Stimulated activated CD4-positive, alpha-beta T cell treated with anti-CD3 and anti-CD28 coated beads, Interleukin-1b, Interleukin-23, amount 100 ng/mL, for 4 hours (primary cell): ENCODE results near the gene NACC1.
A peak's percentile ranks its signal among the peaks of the same experiment; 100 is the strongest.

Experiments
- DNase-seq, 2 donors: peaks; one replicate each; pipeline ENCODE4 v3.0.0-alpha.2; 2020; ENCODE audit warnings: low read depth in 2 of 2

Gene NACC1

GRCh38 chr19:13117772-13118423 lies at the start of gene NACC1:
Gene NACC1 (plus strand): TSS chr19:13118264. CDS start chr19:13135208, 16,944 bp downstream.
- DNase-seq = peak; percentile 80 to 90

DNA sequence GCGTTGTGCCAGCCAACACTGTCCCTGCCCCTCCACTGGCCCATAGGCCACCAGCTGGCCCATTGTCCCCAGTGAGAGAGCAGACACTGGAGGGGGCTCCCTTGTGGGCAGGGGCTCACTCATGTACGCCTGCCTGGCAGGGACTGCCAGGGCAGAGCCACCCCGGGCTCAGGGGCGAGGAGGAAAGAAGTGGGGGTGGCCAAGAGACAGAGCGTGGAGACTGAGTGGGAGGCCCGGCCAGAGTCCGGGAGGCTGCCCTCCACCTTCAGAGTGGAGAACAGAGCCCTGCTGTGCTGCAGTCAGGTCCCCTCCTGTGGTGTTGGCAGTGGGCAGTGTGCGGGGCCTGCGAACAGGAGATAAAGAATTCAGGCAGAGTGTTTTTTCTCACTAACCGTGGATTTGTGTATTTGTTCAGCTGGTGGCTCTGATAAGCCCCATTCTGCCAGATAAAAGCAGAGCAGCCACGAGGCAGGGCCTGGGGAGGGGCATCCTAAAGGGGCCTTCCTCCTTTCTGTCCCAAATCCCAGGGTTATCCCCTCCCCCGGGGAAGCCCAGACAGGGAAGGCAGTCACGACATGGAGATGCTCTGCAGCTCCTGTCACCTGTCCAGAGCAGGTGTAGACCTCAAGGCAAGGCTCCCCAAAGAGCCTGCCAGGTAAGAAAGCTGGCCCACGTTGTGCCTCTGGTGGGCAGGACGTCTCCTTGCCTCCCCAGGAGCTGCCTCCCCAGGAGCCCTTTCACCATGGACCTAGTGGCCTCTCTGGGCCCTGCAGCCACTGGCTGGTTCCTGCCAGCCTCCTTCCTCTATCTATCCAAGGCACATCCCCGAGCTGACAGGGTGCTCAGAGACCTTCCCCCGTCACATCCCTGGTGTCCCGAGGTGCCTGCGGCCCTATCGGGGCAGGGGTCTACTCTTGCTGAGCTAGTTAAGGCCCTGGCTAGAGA lies 48.4 kb upstream of the NACC1 start:
- no peak for DNase-seq

DNA sequence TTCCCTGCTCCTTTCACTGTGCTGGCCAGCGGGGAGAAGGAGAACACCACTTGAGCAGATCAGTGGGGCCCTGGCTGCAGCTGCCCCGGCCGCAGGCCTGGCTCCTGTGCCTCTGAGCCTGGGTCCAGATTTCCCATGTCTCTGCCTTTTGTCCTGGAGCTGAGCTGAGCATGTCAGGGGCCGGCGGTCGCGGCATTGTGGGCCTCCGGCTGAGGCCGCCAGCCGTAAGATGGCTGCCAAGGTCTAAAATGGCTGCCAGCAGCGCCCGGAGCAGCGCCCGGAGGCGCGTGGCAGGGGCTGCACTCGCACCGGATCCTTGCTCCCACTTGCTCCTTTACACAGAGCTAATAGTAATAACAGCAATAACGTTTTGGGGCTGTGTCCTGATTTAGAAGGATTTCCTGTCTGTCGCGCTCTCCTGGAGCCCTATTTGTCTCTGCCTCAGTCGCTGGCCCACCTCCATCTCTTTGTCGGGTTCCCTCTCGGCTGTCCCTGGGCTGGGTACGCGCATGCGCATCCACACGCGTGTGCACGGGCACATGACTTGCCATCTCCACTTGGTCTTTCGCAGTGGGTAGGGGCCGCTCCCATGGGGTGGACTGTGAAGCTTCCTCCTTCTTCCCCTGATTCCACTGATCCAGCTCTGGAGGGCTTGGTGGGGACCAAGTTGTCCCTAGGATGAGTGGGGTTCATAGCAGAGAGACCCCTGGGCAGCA lies 47.5 kb upstream of the NACC1 start:
- no peak for DNase-seq

DNA sequence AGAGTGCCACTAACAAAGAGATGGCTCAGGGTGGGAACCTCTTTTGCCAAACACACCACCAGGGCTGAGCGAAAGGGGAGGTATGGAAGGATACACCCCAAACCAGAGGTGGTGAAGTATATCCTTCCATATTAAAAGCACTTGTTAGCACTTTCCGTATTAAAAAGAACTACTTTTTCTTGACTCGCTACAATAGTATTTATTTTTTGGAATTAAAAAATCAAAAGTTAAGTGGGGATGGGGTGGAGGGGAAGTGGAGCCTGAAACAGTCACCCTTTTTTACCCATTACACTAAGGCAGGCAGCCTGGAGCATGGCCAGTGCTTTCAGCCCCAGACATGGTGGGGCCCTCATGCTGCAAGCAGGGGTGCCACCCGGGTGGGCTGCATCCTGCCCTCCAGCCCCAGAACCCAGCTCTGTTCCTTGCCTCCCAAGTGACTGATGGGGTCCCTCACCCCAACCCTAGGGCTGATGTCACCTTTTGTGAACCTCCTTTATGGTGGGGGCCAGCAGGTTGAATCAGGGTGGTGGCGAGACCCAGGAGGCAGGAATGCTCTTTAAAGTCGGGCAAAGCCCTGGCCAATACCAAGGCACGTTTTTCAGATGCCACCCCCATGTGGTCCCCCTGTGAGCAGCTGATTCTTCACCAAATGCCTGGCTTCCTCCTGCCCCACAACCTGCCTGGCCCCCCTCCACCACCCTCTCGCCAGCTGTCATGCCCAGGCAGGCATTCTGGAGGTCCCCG lies 46.4 kb upstream of the NACC1 start:
- DNase-seq = no peak

DNA sequence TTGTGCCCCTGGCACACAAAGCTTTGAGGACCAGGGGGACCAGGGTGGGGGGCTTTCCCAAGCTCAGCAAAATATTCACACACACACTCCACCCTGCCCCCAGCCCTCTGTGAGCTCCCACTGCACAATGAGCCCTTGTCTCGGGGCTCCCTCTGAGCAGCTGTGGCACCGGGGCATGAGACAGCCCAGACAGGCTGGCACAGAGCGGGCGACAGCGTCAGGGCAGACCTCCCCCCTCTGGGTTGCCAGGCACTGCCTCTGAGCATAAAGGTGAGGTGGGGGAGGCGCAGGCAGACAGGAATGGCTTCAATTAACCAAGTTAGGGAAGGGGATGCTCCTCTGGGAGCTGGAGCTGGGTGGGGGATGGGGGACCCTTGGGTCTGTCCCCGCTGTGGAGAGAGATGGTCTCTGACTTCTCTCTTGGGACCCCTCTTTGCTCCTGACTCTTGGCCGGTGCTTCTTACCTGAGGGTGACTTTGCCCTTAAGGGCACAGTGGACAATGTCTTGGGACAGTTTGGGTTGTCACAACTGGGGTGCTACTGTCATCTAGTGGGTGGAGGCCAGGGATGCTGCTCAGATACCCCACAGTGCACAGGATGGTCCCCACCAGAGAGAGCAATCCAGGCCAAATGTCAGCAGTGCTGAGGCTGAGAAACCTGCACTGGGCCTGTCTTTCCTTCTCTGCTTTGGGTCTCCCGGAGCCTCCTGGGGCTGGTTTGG lies 45.7 kb upstream of the NACC1 start:
- no peak for DNase-seq

DNA sequence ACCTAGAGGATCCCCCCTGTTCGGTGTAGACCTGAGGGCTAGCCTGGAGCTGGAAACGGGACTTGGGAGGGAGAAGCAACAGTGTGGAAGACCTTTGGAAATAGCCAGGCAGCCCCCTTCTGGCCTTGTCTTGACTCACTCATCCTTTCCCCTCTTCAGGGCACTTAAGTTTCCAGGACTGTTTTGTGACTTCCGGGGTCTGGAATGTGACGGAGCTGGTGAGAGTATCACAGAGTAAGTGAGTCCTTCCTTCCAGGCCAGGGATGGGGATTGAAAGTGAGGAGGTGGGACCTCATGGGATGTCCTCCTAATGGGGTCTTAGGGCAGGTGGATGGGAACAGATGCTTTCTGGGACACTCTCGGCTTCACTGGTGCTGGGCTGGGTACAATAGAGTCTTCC lies 44.8 kb upstream of the NACC1 start:
- no peak for DNase-seq

GRCh38 chr19:13074378-13074777 lies 43.7 kb upstream of the NACC1 start:
- DNase-seq = no peak

GRCh38 chr19:13076320-13076719 lies 41.7 kb upstream of the NACC1 start:
- DNase-seq = no peak

- DNase-seq = no peak
Observed at GRCh38 chr19:13076787-13077186, 41.3 kb upstream of the NACC1 start.

DNA sequence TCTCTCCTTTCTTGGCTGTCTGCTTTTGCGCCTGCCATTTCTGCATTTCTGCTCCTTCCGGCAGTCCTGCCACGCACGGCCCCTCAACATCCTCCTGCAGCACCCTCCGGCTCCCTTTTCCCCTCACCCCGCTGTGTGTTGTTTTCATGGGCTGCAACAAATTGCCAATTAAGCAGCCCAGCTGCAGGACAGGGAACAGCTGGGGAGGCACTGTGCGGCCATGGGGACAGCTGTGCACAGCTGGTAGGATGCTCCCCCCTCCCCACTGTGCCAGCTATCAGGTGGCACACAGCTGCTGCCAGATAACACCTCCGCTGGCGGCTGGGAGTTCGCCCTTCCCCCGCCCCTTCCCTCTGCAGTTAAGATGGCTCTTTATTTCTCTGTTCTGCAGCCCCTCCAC lies 40.8 kb upstream of the NACC1 start:
- DNase-seq = no peak

DNA sequence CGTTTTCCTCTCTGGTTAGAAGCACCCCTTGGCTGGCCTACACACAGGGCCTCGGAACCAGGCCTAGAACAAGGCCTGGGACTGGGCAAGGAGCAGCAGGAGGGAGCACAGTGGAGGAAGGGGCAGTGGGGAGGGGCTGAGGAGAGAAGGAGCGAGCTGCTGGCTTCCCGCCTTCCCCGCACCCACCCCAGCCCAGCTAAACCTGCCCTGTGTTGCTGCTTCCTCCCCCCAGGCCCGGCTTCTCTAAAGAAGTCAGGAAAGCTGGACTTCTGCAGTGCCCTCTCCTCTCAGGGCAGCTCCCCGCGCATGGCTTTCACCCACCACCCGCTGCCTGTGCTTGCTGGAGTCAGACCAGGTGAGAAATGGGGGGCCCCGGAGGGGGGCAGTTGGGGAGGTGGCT lies 39.7 kb upstream of the NACC1 start:
- DNase-seq = no peak

DNA sequence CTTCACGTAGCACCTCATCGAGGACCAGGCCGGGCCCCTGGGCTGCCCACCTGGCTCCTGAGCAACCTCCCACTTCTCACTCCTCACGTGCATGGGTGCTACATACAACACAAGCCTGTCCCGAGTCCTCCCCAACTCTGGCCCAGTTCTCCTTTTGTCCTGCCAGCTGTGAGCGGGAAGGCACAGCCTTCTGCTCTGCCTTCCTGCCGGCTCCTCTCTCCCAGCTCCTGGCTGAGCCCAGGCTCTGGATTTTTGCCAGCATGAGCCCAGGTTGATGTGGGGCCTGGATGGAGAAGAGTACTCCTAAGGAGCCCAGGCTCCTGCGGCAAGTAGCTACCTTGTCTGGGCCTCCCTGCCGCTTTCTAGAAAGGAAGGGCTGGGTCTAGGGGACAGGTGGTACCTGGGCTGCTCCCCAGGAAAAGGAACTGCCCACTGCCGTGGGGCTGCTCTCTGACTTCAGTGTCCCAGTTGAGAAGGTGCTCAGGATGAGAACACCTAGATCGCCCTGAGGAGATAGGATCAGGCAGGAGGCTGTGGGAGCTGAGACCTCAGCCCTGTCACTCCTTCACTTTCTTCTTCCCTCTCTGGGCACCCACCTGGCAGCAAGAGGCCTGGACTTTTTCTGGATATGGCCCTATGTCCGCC lies 39.0 kb upstream of the NACC1 start:
- DNase-seq = no peak

DNA sequence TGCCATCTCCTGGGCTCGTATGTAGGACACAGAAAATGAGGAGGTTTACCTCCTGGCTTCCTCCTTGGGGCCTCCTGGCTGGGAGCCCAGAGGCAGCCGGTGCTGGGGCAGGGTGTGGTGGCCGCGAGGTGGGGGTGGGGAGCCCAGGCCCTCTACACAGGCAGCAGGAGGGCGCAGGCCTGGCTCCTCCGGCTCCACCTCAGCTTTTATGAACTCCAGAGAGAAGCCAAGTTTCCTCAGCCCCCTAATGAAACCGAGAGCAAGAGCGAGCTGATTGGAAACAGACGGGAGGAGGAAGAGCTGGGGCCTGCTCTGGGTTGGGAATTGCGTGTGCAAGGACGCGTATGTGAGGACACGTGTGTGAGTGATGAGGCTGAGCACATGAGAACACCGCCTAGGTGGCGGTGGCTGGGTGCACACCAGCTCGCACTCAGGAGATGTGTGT lies 38.5 kb upstream of the NACC1 start:
- DNase-seq = no peak

DNA sequence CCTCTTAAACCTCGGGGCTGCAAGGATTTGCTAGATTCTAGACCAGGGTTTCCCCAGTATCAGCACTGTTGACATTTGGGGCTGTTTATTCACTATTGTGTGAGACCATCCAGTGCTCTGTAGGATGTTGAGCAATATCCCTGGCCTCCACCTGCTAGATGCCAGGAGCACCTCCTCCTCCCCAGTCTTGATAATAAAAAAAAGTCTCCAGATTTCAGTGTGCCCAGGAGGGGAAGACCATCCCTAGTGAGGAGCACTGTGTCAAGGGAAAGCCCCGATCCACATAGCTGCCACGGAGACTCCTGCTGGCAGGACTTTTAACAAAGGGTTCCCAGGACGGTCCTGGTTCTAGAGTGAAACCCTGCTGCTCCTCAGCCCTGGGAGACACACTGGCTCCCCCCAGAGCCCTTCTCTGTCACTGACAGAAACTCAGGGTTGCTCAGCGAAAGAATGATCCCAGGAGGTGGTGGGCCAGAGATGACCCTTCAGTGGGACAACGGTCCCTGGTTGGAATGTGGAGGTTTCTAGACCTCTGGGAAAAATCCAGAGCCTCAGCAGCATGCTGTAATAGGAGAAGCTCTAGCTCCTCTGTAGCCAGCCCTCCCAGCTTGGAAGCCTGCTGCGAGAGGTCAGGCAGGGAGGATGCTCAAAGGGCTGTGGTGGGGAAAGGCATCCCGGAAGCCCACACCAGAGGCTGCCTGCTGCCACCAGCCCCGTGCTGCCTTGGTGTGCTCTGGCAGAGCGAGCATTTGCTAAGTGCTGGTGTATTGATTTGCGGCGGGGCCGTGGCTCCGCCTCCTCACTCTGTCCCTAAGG lies 35.7 kb upstream of the NACC1 start:
- DNase-seq = no peak

DNA sequence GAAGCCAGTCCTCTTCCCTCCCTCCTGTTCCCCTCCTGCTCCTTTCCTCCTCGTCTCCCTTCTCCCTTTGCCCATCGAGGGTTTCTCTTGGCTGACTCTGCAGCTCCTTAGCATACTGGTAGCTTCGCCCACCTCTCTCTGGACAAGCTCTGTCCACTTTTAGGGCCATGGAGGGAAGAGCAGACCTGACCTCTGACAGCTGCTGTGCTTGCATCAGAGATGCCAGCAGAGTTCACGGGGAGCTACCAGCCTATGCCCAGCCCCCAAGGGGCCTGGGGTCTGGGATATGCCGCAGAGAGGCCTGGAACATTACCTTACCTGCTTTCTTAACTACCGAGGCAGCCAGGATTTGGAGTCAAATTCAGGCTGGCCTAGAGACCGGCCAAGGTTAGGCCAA lies 35.1 kb upstream of the NACC1 start:
- no peak for DNase-seq

DNA sequence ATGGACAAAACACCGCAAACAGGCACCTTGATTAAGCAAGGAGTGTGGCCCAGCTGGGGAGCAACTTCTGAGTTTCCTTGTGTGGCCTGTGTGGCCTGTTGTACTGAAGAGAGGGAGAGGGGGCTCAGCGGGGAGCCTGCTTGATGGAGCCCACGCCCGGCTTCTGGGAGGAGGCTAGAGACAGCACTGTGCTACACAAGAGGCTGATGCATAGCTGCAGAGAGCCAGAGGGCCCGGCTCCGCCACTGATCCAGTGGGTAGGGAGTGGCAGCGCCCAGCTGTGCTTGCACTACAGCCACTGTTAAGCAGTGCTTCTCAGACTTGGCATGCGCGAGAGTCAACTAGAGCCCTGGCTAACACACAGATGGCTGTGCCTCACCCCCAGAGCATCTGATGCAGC lies 34.4 kb upstream of the NACC1 start:
- no peak for DNase-seq

- no peak for DNase-seq
Observed at GRCh38 chr19:13085666-13086065, 32.4 kb upstream of the NACC1 start.

- no peak for DNase-seq
Observed at GRCh38 chr19:13086341-13086740, 31.7 kb upstream of the NACC1 start.

GRCh38 chr19:13087295-13087694 lies 30.8 kb upstream of the NACC1 start:
- DNase-seq = no peak
